Germinal center (tissue), 1 donor: ENCODE results near the gene PLXDC1.

Source experiments
- DNase-seq: peaks from one replicate; pipeline ENCODE4 v3.0.0; 2012; ENCODE audit warnings: mixed read lengths, low spot score

Gene PLXDC1

GRCh38 chr17:39151150-39151942 is at the start of gene PLXDC1:
PLXDC1 (minus strand) TSS chr17:39151637; CDS start chr17:39151437, 200 bp downstream.
- DNase-seq, result no peak

- no peak for DNase-seq
Observed at GRCh38 chr17:39200957-39201510, 49.6 kb upstream of the PLXDC1 start.

- peak; percentile 88 for DNase-seq
Observed at GRCh38 chr17:39200070-39200879, 48.8 kb upstream of the PLXDC1 start, which contains the start of gene RPL19. RPL19 (plus strand) TSS chr17:39200283; CDS start chr17:39200345, 62 bp downstream.

- peak; percentile 95 for DNase-seq
Observed at GRCh38 chr17:39199820-39200069, 48.3 kb upstream of the PLXDC1 start.

DNA sequence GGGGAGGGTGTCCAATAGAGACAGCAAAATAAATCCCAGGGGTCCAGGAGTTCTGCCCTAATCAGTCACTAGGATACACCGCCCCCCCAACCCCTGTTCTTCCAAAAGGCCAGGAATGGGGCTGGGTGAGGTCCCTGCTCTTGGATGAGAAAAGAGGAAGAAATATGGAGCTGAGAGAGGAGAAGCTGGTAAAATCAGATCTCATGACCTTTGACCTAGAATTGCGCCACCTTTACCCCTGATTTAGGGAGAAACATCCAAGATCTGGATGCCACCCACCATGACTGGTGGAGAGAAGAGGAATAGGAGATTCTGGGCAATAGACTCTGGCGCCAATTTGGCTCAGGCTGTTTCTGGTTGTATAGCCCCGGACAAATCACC is 46.7 kb upstream of the PLXDC1 start:
- no peak for DNase-seq

DNA sequence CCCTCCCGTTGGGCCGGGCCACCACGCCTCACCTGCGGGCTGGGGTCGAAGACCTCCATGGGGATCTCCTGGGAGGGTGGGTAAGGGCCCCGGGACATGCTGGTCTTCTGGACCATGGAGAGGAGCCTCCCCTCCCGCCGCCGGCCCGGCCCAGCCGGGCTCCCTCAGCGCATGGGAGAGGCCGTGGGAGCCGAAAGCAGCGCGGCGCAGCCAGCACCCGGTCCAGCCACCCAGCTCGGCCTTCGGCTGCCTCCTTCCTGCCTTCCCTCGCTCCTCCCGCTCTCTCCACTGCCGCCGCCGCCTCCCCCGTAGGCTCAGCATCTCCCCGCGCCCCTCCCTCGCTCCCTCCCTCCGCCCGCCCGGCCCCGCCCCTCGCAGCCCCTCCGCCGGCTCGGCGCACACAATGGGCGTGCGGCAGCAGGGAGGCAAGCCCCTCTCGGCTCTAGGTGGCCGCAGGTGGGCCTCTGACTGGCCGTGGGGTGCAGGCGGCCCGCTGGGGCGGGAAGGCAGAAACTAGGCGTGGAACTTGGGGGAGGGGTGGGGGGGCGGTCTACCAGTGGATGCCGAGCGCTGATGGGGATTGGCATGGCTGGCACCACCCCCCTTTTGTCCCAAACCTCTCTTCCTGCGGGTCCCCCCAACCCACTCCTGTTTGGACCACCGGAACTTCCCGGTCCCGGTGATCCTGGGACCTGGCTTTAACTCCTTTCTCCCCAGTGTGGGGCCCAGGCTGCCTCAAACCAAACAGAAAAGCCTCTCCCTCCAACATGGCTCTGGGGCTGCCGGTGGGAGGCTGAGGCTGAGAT is 46.1 kb upstream of the PLXDC1 start, which contains the start of gene CACNB1:
CACNB1 (minus strand) TSS at position 290 of the 806 bp plus-strand sequence; CDS start at position 116, 174 bp downstream.
- DNase-seq, result peak; percentile 83

DNA sequence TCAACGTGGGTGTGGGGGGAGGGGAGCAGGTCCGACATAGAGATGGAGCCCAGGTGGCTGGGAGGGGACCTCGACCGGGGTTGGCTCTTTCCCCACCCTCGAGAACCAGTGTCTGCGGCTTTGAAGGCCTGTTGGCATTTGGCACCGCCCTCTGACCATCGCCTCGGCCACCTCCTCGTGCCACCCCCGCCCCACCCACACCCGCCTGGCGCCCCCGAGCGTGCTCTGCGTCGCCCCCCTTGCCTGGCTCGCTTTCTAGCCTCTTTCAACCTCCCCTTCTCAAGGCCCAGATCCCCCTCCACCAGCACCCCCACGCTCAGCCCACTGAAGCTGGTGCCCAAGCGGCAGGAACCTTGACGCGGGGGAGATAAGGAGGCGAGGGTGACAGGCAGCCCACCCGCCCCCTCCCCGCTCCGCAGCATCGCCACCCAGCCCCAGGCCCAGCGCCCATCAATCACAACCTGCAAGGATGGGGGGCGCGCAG is 45.4 kb upstream of the PLXDC1 start:
- DNase-seq, result no peak

DNA sequence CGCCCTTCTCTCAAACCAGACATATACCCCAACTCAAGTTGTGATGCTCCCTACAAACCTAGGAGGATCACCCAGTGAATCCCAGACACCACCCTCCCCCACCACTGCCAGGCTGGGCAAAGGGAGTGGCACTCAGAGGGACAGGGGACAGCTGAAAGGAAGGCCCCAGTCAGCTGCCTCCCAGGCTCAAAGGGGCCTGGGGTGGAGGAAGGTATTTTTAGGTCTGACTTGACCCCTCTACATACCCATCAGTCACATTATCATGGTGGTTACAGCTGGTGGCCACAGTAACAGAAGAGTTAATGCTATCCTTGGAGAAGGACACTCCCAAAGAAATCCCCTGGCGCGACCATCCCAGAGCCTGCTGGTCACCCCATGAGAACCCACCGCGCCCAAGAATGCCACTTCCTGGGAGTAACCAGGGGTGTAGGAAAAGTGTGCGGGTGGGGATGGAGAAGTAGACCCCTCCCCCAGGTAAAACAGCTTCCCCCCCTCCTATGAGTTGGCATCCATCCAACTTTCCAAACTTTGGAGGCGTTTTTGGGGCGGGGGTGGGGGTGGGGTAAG is 44.9 kb upstream of the PLXDC1 start:
- DNase-seq, result no peak

DNA sequence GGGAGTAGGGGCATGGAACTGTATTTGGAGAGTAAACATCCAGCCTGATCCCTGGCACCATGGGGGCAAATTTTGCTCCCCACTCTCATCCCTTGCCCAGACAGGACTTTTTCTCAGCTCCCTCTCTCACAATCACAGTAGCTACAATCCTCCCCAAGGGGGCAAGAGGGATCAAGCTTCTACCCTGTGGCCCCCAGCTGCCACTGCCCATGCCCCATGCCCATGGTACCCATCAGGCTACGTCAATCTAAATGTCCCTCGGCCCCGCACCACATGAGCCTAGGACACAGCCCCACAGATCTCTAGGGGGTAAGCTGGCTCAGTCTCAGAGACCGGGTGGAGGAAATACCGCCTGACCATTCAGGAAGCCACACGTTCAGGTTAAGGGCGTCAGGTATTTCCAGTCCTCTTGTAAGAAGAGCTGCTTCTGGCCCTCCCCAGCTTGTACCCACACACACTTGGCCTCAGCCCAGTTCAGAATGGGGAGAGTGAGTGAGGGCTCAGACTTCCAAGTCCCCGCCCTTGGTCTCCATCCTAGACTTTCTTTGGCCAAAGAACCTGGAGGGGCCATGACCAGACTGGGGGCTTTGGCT is 44.2 kb upstream of the PLXDC1 start:
- no peak for DNase-seq

GRCh38 chr17:39194985-39195524 is 43.6 kb upstream of the PLXDC1 start:
- no peak for DNase-seq

- no peak for DNase-seq
Observed at GRCh38 chr17:39194089-39194984, 42.9 kb upstream of the PLXDC1 start.

- DNase-seq, result no peak
Observed at GRCh38 chr17:39193346-39193745, 41.9 kb upstream of the PLXDC1 start.

DNA sequence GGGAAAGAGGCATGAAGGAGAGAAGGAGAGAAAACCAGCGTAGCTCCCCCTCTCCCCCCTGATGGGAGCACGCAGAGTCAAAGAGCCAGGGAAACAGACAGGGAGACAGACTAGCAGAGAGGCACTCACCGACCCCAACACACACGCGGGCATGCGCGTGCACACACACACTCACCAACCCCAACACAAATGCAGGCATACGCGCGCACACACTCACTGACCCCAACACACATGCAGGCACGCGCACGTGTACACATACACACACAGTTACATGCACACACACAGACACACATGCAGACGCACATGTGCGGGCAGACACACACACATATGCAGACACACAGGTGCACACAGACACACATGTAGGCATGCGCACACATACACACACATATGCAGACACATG is 41.5 kb upstream of the PLXDC1 start:
- DNase-seq, result no peak

DNA sequence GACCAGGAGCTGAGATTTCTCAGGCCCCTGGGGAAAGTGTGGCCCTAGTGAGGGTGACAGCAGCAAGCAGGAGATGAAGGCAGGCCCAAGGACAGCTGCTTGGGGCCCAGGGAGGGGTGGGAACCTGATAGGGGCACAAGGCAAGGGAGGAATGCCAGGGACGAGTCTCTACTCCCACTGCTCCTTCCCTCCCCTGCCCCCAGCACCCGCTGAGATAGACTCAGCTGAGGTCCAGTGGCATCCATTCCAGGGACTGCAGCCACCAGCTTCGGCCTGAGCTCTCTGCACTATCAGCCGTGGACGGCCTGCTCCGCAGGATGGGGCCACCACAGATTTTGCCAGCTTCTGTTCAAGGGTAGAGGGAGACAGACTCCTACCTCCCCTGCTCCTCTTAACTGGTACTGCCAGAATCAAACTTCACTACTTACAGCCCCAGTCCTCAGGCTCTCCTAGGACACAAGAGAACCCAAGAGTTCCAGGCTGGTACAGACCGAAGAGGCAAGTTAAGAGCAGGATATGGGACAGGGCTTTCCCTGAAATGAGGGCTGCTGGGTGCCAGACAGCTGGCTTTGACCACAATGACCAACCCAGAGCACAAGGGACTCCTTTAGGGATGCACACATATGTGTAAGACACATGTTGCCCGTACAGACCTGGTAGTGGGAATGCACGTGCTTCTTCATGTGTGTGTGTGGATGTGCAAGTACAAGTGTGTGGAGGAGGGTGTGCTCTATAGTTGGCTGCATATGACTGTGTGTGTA is 40.5 kb upstream of the PLXDC1 start:
- DNase-seq, result no peak

GRCh38 chr17:39187152-39187830 is 35.9 kb upstream of the PLXDC1 start:
- DNase-seq, result no peak

- no peak for DNase-seq
Observed at GRCh38 chr17:39186481-39187002, 35.1 kb upstream of the PLXDC1 start.

GRCh38 chr17:39183720-39184119 is 32.3 kb upstream of the PLXDC1 start:
- DNase-seq, result no peak

- no peak for DNase-seq
Observed at GRCh38 chr17:39183045-39183444, 31.6 kb upstream of the PLXDC1 start.
